Measurements from ENCODE around the gene AGPS. TPM values are rescaled to one million over a fixed set of nuclear protein-coding genes. Genes with fewer than 3 reads are reported as not detected.

Gene AGPS
- total RNA-seq, 1 donor from 2014 or later, result 44.8 TPM

GRCh38 chr2:177589186-177589585 is 196.6 kb downstream of the AGPS start:
- ATAC-seq (no peak), DNase-seq (no peak)
- intact Hi-C loops (cut with DNase I), result no loop called here

GRCh38 chr2:177592397-177592796 is 199.8 kb downstream of the AGPS start:
- Histone ChIP-seq H3K27ac (no peak overlapping the region), H3K36me3 (no peaks in the 10 kb centered on the region), H3K4me1 (no peaks in the 10 kb centered on the region), H3K27me3 (no peaks in the 10 kb centered on the region), H3K4me3 (no peak overlapping the region), H3K9me3 (no peaks in the 10 kb centered on the region)
- ATAC-seq (no peak), DNase-seq (no peak)
- intact Hi-C loops (cut with DNase I), result no loop called here
- TF ChIP-seq CTCF (IDR thresholded peaks at IDR 0.05), result no peak

More at GRCh38 chr2:177589186-177589585, 196.6 kb downstream of the AGPS start:
- no peak for TF ChIP-seq CTCF (IDR thresholded peaks at IDR 0.05)
- H3K27ac ChIP-seq, result no peak overlapping the region
- no peaks in the 10 kb centered on the region for H3K36me3 ChIP-seq
- H3K4me3 ChIP-seq, result no peak overlapping the region
- no peaks in the 10 kb centered on the region for H3K9me3 ChIP-seq
- H3K27me3 ChIP-seq, result no peaks in the 10 kb centered on the region
- no peaks in the 10 kb centered on the region for H3K4me1 ChIP-seq

- Histone ChIP-seq H3K9me3 (no peaks in the 10 kb centered on the region), H3K4me3 (no peak overlapping the region), H3K36me3 (no peaks in the 10 kb centered on the region), H3K27ac (no peak overlapping the region), H3K27me3 (no peaks in the 10 kb centered on the region), H3K4me1 (no peaks in the 10 kb centered on the region)
- ATAC-seq (no peak), DNase-seq (no peak)
- no peak for TF ChIP-seq CTCF (IDR thresholded peaks at IDR 0.05)
- intact Hi-C loops (cut with DNase I), result no loop called here
These were observed 200.4 kb downstream of the AGPS start for GRCh38 chr2:177592945-177593344.

GRCh38 chr2:177593402-177593801 is 200.8 kb downstream of the AGPS start:
- H3K27me3 ChIP-seq, result no peaks in the 10 kb centered on the region
- no peaks in the 10 kb centered on the region for H3K4me1 ChIP-seq
- ATAC-seq (no peak), DNase-seq (no peak)
- no peak overlapping the region for H3K27ac ChIP-seq
- H3K36me3 ChIP-seq, result no peaks in the 10 kb centered on the region
- intact Hi-C loops (cut with DNase I), result no loop called here
- no peak for TF ChIP-seq CTCF (IDR thresholded peaks at IDR 0.05)
- no peak overlapping the region for H3K4me3 ChIP-seq
- no peaks in the 10 kb centered on the region for H3K9me3 ChIP-seq

Other genes starting within 250 kb of the AGPS start
- 139 TPM for gene HNRNPA3, start 180.0 kb upstream of the AGPS start, total RNA-seq
- gene NFE2L2, start 128.0 kb upstream of the AGPS start, total RNA-seq, result 105 TPM

Data from upper lobe of right lung (tissue), 1 donor.